GM23338 (cell line): ENCODE measurements around the gene CDH7.

ENCODE experiments used
- POLR2AphosphoS5 ChIP-seq: IDR thresholded peaks from 2 replicates; pipeline ENCODE4 v1.6.1; 2016; ENCODE audit warnings: antibody characterized with exemption, low read depth
- TF ChIP-seq, protein P1 (sequence below), 2 experiments: fragments of 200-600 bp in 1 of 2; sonication (generic) in 1 of 2; conservative IDR thresholded peaks; 2 replicates each; pipeline versions ENCODE4 v1.5.1 to v1.6.1; 2016 to 2017; ENCODE audit warnings: antibody characterized with exemption in 2 of 2, low read depth in 2 of 2, mild to moderate bottlenecking in 2 of 2, moderate library complexity in 1 of 2

DNA sequence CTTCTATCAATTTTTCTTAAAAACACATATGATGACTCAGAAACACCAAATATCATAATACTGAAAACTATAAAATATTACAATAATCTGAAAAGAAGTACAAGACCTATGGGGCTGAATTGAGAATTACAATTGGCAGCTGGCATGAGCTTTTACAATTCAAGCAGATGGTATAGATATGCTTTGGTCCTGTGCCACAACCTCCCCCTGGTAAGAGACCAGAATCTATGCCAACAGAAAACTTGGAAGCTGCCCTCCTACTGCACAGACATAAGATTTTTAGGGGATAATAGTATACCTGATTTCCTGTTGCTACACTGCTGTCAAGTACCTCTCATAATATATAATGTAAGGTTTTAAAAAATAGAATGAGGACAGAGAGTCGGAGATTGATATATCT is 46.8 kb upstream of the CDH7 start:
- TF ChIP-seq, protein P1, sequence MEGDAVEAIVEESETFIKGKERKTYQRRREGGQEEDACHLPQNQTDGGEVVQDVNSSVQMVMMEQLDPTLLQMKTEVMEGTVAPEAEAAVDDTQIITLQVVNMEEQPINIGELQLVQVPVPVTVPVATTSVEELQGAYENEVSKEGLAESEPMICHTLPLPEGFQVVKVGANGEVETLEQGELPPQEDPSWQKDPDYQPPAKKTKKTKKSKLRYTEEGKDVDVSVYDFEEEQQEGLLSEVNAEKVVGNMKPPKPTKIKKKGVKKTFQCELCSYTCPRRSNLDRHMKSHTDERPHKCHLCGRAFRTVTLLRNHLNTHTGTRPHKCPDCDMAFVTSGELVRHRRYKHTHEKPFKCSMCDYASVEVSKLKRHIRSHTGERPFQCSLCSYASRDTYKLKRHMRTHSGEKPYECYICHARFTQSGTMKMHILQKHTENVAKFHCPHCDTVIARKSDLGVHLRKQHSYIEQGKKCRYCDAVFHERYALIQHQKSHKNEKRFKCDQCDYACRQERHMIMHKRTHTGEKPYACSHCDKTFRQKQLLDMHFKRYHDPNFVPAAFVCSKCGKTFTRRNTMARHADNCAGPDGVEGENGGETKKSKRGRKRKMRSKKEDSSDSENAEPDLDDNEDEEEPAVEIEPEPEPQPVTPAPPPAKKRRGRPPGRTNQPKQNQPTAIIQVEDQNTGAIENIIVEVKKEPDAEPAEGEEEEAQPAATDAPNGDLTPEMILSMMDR (conservative IDR thresholded peaks at IDR 0.05; ENCODE audit: low read depth in 2 of 2), result no peak
- TF ChIP-seq POLR2AphosphoS5, result no peak
